GM12865 (cell line): ENCODE data around the gene CDX2.
"Not testable (repeated sequence)": the region's sequence is repeated elsewhere in the genome, so short reads cannot be mapped to it uniquely, and the experiment has no call there.

Source experiments
- DNase-seq: peaks from one replicate; pipeline ENCODE4 v3.0.0; 2010; ENCODE audit warnings: low read depth
- H3K4me3 ChIP-seq: 2 replicates; pipeline ENCODE4 v1.5.1; 2011; ENCODE audit warnings: mild to moderate bottlenecking, low read depth, low read length, control low read depth
- CTCF ChIP-seq: IDR thresholded peaks from 2 replicates; pipeline ENCODE4 v1.5.1; 2011; ENCODE audit warnings: low read length, control low read depth, low read depth, inconsistent platforms; ENCODE audit not compliant: insufficient read depth; ENCODE audit errors: missing control alignments

The CDX2 gene

DNA sequence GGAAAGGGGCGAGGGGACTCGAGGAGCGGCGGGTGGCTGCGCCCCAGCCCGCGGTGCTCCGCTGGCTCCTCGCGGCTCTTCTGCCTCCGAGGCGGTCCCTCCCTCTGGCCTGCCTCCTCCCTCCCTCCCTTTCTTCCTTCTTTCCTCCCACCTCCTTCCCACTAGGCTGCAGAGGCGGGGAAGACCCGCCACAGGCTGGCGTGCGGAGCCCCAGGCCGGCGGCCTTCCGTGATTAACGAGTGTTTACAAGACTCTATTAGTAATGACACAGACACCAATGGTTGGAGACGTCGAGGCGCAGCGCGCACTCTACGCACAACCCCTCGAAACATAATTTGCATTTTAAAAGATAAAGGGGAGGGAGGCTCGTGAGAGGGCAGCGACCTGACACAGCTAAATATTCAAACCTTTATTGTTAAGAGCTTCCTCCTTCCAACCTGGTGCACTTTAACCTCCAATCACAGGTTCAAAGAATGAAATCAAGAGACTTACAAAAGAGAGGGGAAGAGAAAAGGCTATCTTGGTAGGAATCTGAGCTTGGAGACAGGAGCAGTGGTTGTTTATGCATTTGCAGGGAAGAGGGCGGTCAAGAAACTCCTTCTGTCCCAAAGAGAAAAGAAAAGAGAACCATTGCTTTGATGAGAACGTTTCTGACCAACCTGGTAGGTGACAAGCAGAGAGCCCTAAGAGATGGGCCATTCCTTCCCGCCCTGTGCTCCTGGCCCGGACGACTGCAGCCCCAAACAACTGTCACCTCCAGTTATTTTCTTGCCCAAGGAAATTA lies at the start of gene CDX2:
CDX2 (minus strand) TSS at position 234 of the 784 bp plus-strand sequence. CDS start 309 bp downstream, outside the sequence.
- TF ChIP-seq CTCF, result no peak
- no peak for DNase-seq
- no peak within 1 kb of the TSS for H3K4me3 ChIP-seq

DNA sequence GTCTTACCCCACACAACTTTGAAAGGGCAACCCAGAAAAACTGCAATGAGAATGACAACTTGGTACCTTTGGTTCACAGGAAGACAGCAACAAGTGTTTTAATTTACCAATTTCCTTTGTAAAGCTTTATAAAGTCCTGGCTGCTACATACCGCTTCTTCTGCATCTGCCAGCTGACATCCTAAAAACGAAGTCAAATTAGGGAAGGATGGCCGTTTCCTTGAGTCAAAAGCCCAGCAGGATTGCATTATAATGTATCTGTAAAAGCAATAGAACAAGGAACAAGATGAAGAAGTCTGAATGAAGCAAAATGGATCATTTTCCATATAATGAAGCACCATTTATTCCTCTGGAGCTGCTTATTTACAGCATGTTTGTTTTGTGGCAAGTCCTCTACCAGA lies 45.2 kb upstream of the CDX2 start:
- no peak for TF ChIP-seq CTCF
- H3K4me3 ChIP-seq, result no peak overlapping the region
- DNase-seq, result no peak

DNA sequence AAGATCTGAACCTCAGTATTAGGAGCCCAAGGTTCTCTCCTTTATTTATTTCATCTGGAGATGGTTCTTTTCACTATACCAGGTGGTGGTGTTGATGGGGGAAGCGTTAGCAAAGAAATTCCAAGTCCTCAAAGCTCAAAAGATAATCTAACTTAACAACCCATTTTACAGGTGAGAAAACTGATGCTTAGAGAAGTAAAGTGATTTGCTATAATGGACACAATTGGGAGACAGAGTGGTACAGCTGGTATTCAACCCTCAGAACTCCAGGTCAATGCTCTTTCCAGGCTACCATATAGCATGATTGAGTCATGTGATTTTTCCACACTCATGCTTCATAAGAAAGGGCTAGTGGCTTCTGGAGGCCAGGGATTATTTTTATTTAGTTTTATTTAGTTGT lies 44.4 kb upstream of the CDX2 start:
- DNase-seq, result no peak
- no peak for TF ChIP-seq CTCF
- H3K4me3 ChIP-seq, result no peak overlapping the region

DNA sequence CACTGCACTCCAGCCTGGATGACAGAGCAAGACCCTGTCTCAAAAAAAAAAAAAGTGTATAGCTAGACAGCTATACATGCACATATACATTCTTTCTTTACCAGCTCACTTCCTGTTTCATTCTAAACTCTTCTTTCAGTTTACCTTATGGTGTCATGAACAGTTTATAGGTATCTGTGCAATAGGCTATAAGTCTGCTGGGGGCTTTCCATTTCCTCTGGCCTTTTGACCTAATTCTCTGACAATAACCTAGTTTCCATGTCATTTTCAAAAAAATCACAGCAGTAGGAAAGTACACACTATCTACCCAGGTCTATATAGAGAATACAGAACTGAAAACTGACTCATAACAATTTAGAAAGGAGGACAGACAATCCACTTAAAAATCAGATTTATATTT lies 43.8 kb upstream of the CDX2 start:
- no peak for TF ChIP-seq CTCF
- DNase-seq, result peak; percentile 88

GRCh38 chr13:28012383-28012782 lies 43.3 kb upstream of the CDX2 start:
- no peak overlapping the region for H3K4me3 ChIP-seq
- no peak for TF ChIP-seq CTCF
- DNase-seq, result no peak

More for the DNA sequence above, 43.8 kb upstream of the CDX2 start:
- no peak overlapping the region for H3K4me3 ChIP-seq

DNA sequence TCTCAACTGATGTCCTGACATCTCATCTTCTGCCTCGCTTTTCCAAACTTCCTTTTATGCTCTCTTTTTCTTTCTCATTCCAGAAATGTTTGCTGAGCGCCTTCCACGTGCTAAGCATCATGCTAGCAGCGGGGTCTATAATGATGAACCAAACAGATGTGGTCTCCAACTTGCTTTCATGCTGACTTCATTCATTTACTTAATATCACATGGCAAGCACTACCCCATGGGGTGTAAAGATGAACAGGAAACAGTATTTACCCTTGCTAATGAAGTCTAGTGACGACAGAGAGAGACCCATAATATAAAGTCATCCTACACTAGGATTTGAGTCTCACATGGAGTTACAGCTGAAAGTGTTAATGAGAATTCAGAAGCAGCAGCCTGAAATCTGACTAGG lies 40.9 kb upstream of the CDX2 start:
- H3K4me3 ChIP-seq, result no peak overlapping the region
- TF ChIP-seq CTCF, result no peak
- no peak for DNase-seq

GRCh38 chr13:28005016-28005415 lies 35.9 kb upstream of the CDX2 start:
- H3K4me3 ChIP-seq, DNase-seq: not testable (repeated sequence)
